H9 (cell line): ENCODE measurements around the gene TAF3. TPM values are rescaled to one million over a fixed set of nuclear protein-coding genes. Genes with fewer than 3 reads are reported as not detected.

ENCODE experiments used
- DNase-seq: peaks from one replicate; pipeline ENCODE4 v3.0.0-alpha.2; 2017
- H2AFZ ChIP-seq: one replicate; pipeline ENCODE4 v1.6.1; 2013; ENCODE audit warnings: mild to moderate bottlenecking, low read length, control low read depth, moderate library complexity
- H2AK5ac ChIP-seq: 2 replicates; pipeline ENCODE4 v1.6.1; 2013; ENCODE audit warnings: low read length, control low read depth, mixed read lengths; ENCODE audit not compliant: insufficient read length
- H2BK120ac ChIP-seq: one replicate; pipeline ENCODE4 v1.6.1; 2013; ENCODE audit warnings: low read depth, mild to moderate bottlenecking, low read length, control low read depth, inconsistent platforms; ENCODE audit not compliant: poor library complexity, severe bottlenecking
- H2BK12ac ChIP-seq: 2 replicates; pipeline ENCODE4 v1.6.1; 2013; ENCODE audit warnings: low read length, control low read depth, mixed read lengths, low read depth; ENCODE audit not compliant: insufficient read length
- H2BK15ac ChIP-seq: 2 replicates; pipeline ENCODE4 v1.6.1; 2013; ENCODE audit warnings: low read depth, low read length, control low read depth
- H2BK20ac ChIP-seq: one replicate; pipeline ENCODE4 v1.6.1; 2013; ENCODE audit warnings: low read depth, mild to moderate bottlenecking, low read length, control low read depth, inconsistent platforms; ENCODE audit not compliant: poor library complexity, severe bottlenecking
- H2BK5ac ChIP-seq: 2 replicates; pipeline ENCODE4 v1.6.1; 2013; ENCODE audit warnings: low read length, control low read depth, mixed read lengths; ENCODE audit not compliant: insufficient read length
- H3K14ac ChIP-seq: 2 replicates; pipeline ENCODE4 v1.6.1; 2013; ENCODE audit warnings: low read length, control low read depth; ENCODE audit not compliant: insufficient read depth
- H3K18ac ChIP-seq: 2 replicates; pipeline ENCODE4 v1.6.1; 2013; ENCODE audit warnings: low read depth, mild to moderate bottlenecking, mixed read lengths, low read length, control low read depth; ENCODE audit not compliant: insufficient read length
- H3K23ac ChIP-seq: 2 replicates; pipeline ENCODE4 v1.6.1; 2013; ENCODE audit warnings: low read length, control low read depth, mixed read lengths, low read depth; ENCODE audit not compliant: insufficient read length
- H3K23me2 ChIP-seq: 2 replicates; pipeline ENCODE4 v1.6.1; 2013; ENCODE audit warnings: low read depth, mild to moderate bottlenecking, mixed read lengths, low read length, control low read depth; ENCODE audit not compliant: insufficient read length, poor library complexity, severe bottlenecking
- H3K27ac ChIP-seq: 2 replicates; pipeline ENCODE4 v1.5.1; 2013; ENCODE audit warnings: low read length, control low read depth, mixed read lengths, low read depth; ENCODE audit not compliant: insufficient read length
- H3K27me3 ChIP-seq: 2 replicates; pipeline ENCODE4 v1.6.1; 2013; ENCODE audit warnings: low read length, control low read depth, inconsistent platforms; ENCODE audit not compliant: insufficient read depth
- H3K4ac ChIP-seq: 2 replicates; pipeline ENCODE4 v1.6.1; 2013; ENCODE audit warnings: low read depth, mild to moderate bottlenecking, control low read depth, inconsistent platforms, low read length, moderate library complexity
- H3K4me1 ChIP-seq: 2 replicates; pipeline ENCODE4 v1.6.1; 2013; ENCODE audit warnings: low read length, control low read depth, inconsistent platforms; ENCODE audit not compliant: insufficient read depth
- H3K4me2 ChIP-seq: 2 replicates; pipeline ENCODE4 v1.6.1; 2013; ENCODE audit warnings: low read length, control low read depth, mixed read lengths; ENCODE audit not compliant: insufficient read length, insufficient read depth
- H3K56ac ChIP-seq: 2 replicates; pipeline ENCODE4 v1.6.1; 2013; ENCODE audit warnings: low read depth, mild to moderate bottlenecking, mixed read lengths, low read length, control low read depth; ENCODE audit not compliant: insufficient read length
- H3K79me1 ChIP-seq: 2 replicates; pipeline ENCODE4 v1.6.1; 2013; ENCODE audit warnings: low read depth, mild to moderate bottlenecking, moderate library complexity, low read length, control low read depth, inconsistent platforms; ENCODE audit not compliant: insufficient read depth, poor library complexity, severe bottlenecking
- H3K79me2 ChIP-seq: 2 replicates; pipeline ENCODE4 v1.6.1; 2013; ENCODE audit warnings: low read length, control low read depth, inconsistent platforms; ENCODE audit not compliant: insufficient read depth
- H3K9ac ChIP-seq: 2 replicates; pipeline ENCODE4 v1.6.1; 2013; ENCODE audit warnings: low read length, control low read depth, mixed read lengths; ENCODE audit not compliant: insufficient read length; ENCODE audit errors: extremely low read depth
- H3K9me3 ChIP-seq: one replicate; pipeline ENCODE4 v1.6.1; 2013; ENCODE audit warnings: low read depth, low read length, inconsistent platforms; ENCODE audit not compliant: control insufficient read depth
- H3T11ph ChIP-seq: one replicate; pipeline ENCODE4 v1.6.1; 2013; ENCODE audit warnings: mild to moderate bottlenecking, low read length, control low read depth, inconsistent platforms
- H4K20me1 ChIP-seq: one replicate; pipeline ENCODE4 v1.6.1; 2013; ENCODE audit not compliant: control insufficient read depth, insufficient read length, insufficient read depth
- H4K5ac ChIP-seq: 2 replicates; pipeline ENCODE4 v1.6.1; 2013; ENCODE audit warnings: low read depth, mild to moderate bottlenecking, mixed read lengths, low read length, control low read depth; ENCODE audit not compliant: insufficient read length
- H4K8ac ChIP-seq: replicated peaks from 2 replicates; pipeline ENCODE4 v1.6.1; 2013; ENCODE audit warnings: low read length, control low read depth, mixed read lengths, low read depth; ENCODE audit not compliant: insufficient read length
- H4K91ac ChIP-seq: 2 replicates; pipeline ENCODE4 v1.6.1; 2013; ENCODE audit warnings: low read depth, mild to moderate bottlenecking, moderate library complexity, mixed read lengths, low read length, control low read depth; ENCODE audit not compliant: insufficient read length
- H3K27ac Mint-ChIP-seq, 3 experiments: 2 replicates in 2 of 3; 3 replicates in 1 of 3; pipeline ENCODE4 v1.8.0; 2020 to 2021; ENCODE audit warnings: mixed read lengths in 3 of 3, mild to moderate bottlenecking in 1 of 3, moderate library complexity in 1 of 3
- H3K27me3 Mint-ChIP-seq: 2 replicates; pipeline ENCODE4 v1.8.0; 2021; ENCODE audit warnings: low read depth, mild to moderate bottlenecking, moderate library complexity, mixed read lengths
- H3K36me3 Mint-ChIP-seq, 3 experiments: 2 replicates in 2 of 3; 3 replicates in 1 of 3; pipeline ENCODE4 v1.8.0; 2020 to 2021; ENCODE audit warnings: low read depth in 3 of 3, mixed read lengths in 3 of 3; ENCODE audit not compliant: insufficient read depth in 1 of 3
- H3K4me1 Mint-ChIP-seq, 2 experiments: 2 replicates each; pipeline ENCODE4 v1.8.0; 2020; ENCODE audit warnings: mixed read lengths in 2 of 2
- H3K4me3 Mint-ChIP-seq, 2 experiments: 2 replicates in 1 of 2; 3 replicates in 1 of 2; pipeline ENCODE4 v1.8.0; 2020 to 2021; ENCODE audit warnings: mild to moderate bottlenecking in 2 of 2, mixed read lengths in 2 of 2, moderate library complexity in 1 of 2
- H3K9me3 Mint-ChIP-seq, 2 experiments: 2 replicates in 1 of 2; 3 replicates in 1 of 2; pipeline ENCODE4 v1.8.0; 2020; ENCODE audit warnings: mild to moderate bottlenecking in 2 of 2, mixed read lengths in 2 of 2, moderate library complexity in 1 of 2
- CTCF ChIP-seq: fragments of 200-600 bp; sonication (generic); conservative IDR thresholded peaks from 3 replicates; pipeline ENCODE4 v1.8.0; 2021; ENCODE audit warnings: antibody characterized with exemption, mild to moderate bottlenecking
- WGBS: extraction: QIAGEN DNeasy Blood & Tissue Kit; methylation state at CpG from one replicate; pipeline ENCODE4 v1.1.7; 2013; ENCODE audit warnings: missing lambda C conversion rate, low lambda C conversion rate, mixed read lengths; ENCODE audit not compliant: insufficient read length; ENCODE audit errors: extremely low coverage; 5-methylcytosine and 5-hydroxymethylcytosine counted together
- total RNA-seq: library from RNA; stranded (reverse); gene quantifications from 2 replicates; pipeline ENCODE4 v1.2.1, GENCODE V29; 2021

TAF3 gene
- total RNA-seq, 1 experiment from 2014 or later = 10.2 TPM

- Histone ChIP-seq H2AK5ac (no peak overlapping the region), H3K79me1 (no peaks in the 10 kb centered on the region), H2BK15ac (no peak overlapping the region), H2BK5ac (no peak overlapping the region), H4K20me1 (no peaks in the 10 kb centered on the region), H3K9ac (no peak overlapping the region), H3T11ph (no peak overlapping the region), H3K4ac (no peak overlapping the region), H3K4me1 (no peaks in the 10 kb centered on the region), H3K56ac (no peak overlapping the region), H2BK20ac (no peak overlapping the region), H3K79me2 (no peaks in the 10 kb centered on the region; the same call in 1 of the 2 replicates), H4K8ac (no peak overlapping the region), H2BK12ac (no peak overlapping the region), H3K27me3 (no peaks in the 10 kb centered on the region), H2AFZ (no peak overlapping the region), H3K14ac (no peak overlapping the region), H3K4me2 (no peak overlapping the region), H4K91ac (no peak overlapping the region), H2BK120ac (no peak overlapping the region), H3K9me3 (no peaks in the 10 kb centered on the region), H3K23ac (no peak overlapping the region), H3K27ac (no peak overlapping the region), H4K5ac (no peak overlapping the region), H3K18ac (no peak overlapping the region), H3K23me2 (no peaks in the 10 kb centered on the region)
- TF ChIP-seq CTCF = no peak
- no peaks in the 10 kb centered on the region for H3K27me3 Mint-ChIP-seq
- DNase-seq = no peak
- no peak overlapping the region for H3K4me3 Mint-ChIP-seq
- 100% methylated on average over 1 of the region's 2 CpGs for WGBS
- H3K9me3 Mint-ChIP-seq = no peaks in the 10 kb centered on the region
- no peak overlapping the region for H3K27ac Mint-ChIP-seq
- H3K36me3 Mint-ChIP-seq = peaks cover 0 to 8% (median 8%) of the 10 kb centered on the region in 3 experiments; a peak in 2 of 7 replicates
- H3K4me1 Mint-ChIP-seq = no peaks in the 10 kb centered on the region
Measured at GRCh38 chr10:7836571-7836970, 18.3 kb downstream of the TAF3 start.
